ENCODE data around the gene ASAP2. TPM values are rescaled to one million over a fixed set of nuclear protein-coding genes. Genes with fewer than 3 reads are reported as not detected.

ASAP2 gene
- total RNA-seq, 1 experiment from 2014 or later, result 12.6 TPM

GRCh38 chr2:9318461-9319337, 112.1 kb downstream of the ASAP2 start:
- no peaks in the 10 kb centered on the region for H3K9me3 ChIP-seq (ENCODE audit: control insufficient read depth, low read depth, low read length)
- H4K8ac ChIP-seq (replicated peaks; ENCODE audit: insufficient read length, low read depth, low read length), result no peak overlapping the region
- no peak overlapping the region for H3K18ac ChIP-seq (ENCODE audit: insufficient read length, low read depth, low read length)
- H3K4me1 ChIP-seq (ENCODE audit: insufficient read depth, low read length), result no peaks in the 10 kb centered on the region
- H3K4me3 Mint-ChIP-seq, result no peak overlapping the region
- H3K4me1 Mint-ChIP-seq, result peaks cover 0 to 6% of the 10 kb centered on the region in 2 experiments
- H3K36me3 Mint-ChIP-seq (ENCODE audit: insufficient read depth in 1 of 3, low read depth in 3 of 3), result peaks cover 4 to 13% (median 4%) of the 10 kb centered on the region in 3 experiments; a peak in 4 of 7 replicates
- H3K27ac ChIP-seq (ENCODE audit: insufficient read length, low read depth, low read length), result no peak overlapping the region
- no peaks in the 10 kb centered on the region for H3K27me3 Mint-ChIP-seq (ENCODE audit: low read depth)
- H4K5ac ChIP-seq (ENCODE audit: insufficient read length, low read depth, low read length), result no peak overlapping the region
- TF ChIP-seq CTCF (conservative IDR thresholded peaks at IDR 0.05), result no peak
- no peak overlapping the region for H3K23ac ChIP-seq (ENCODE audit: insufficient read length, low read depth, low read length)
- no peak overlapping the region for H3T11ph ChIP-seq (ENCODE audit: low read length)
- H3K56ac ChIP-seq (ENCODE audit: insufficient read length, low read depth, low read length), result no peak overlapping the region
- H2BK15ac ChIP-seq (ENCODE audit: low read depth, low read length), result no peak overlapping the region
- no peaks in the 10 kb centered on the region for H3K79me2 ChIP-seq (ENCODE audit: insufficient read depth, low read length)
- no peak overlapping the region for H3K4ac ChIP-seq (ENCODE audit: low read depth, low read length)
- no peak overlapping the region for H3K4me2 ChIP-seq (ENCODE audit: insufficient read depth, insufficient read length, low read length)
- no peak overlapping the region for H4K91ac ChIP-seq (ENCODE audit: insufficient read length, low read depth, low read length)
- H3K27me3 ChIP-seq (ENCODE audit: insufficient read depth, low read length), result no peaks in the 10 kb centered on the region
- no peaks in the 10 kb centered on the region for H3K79me1 ChIP-seq (ENCODE audit: insufficient read depth, low read depth, low read length, poor library complexity, severe bottlenecking)
- no peak overlapping the region for H3K14ac ChIP-seq (ENCODE audit: insufficient read depth, low read length)
- H2BK12ac ChIP-seq (ENCODE audit: insufficient read length, low read depth, low read length), result no peak overlapping the region
- DNase-seq, result no peak
- H3K9ac ChIP-seq (ENCODE audit: extremely low read depth, insufficient read length, low read length), result no peak overlapping the region
- WGBS (ENCODE audit: extremely low coverage, insufficient read length, low lambda C conversion rate), result no CpG with 5 or more reads among the region's 29 CpGs
- H2BK5ac ChIP-seq (ENCODE audit: insufficient read length, low read length), result no peak overlapping the region
- no peak overlapping the region for H2AK5ac ChIP-seq (ENCODE audit: insufficient read length, low read length)
- H3K9me3 Mint-ChIP-seq, result no peaks in the 10 kb centered on the region
- H3K23me2 ChIP-seq (ENCODE audit: insufficient read length, low read depth, low read length, poor library complexity, severe bottlenecking), result no peaks in the 10 kb centered on the region
- H3K27ac Mint-ChIP-seq, result peak overlapping the region in 2 of 3 experiments; percentile 30 to 74; a peak in 3 of 7 replicates
- H2BK20ac ChIP-seq (ENCODE audit: low read depth, low read length, poor library complexity, severe bottlenecking), result no peak overlapping the region
- no peak overlapping the region for H2AFZ ChIP-seq (ENCODE audit: low read length)
- H2BK120ac ChIP-seq (ENCODE audit: low read depth, low read length, poor library complexity, severe bottlenecking), result no peak overlapping the region
- no peaks in the 10 kb centered on the region for H4K20me1 ChIP-seq (ENCODE audit: control insufficient read depth, insufficient read depth, insufficient read length)

Data from H9 (cell line).